Heart left ventricle (tissue), 13 donors: ENCODE results near the gene DDX10.

ENCODE experiments used
- POLR2A ChIP-seq, 2 donors: fragments of 450-650 bp; IDR thresholded peaks; one replicate each; pipeline ENCODE4 v1.6.1; 2017; ENCODE audit warnings: antibody characterized with exemption in 2 of 2, mild to moderate bottlenecking in 2 of 2, moderate library complexity in 2 of 2
- TF ChIP-seq, protein P1 (sequence below), 12 donors: fragments of 200-600 bp; sonication (generic) in 4 of 12; IDR thresholded peaks; one replicate each; pipeline versions ENCODE4 v1.5.0 to v1.8.0; 2018 to 2022; ENCODE audit warnings: antibody characterized with exemption in 12 of 12, mild to moderate bottlenecking in 5 of 12
- donor health status: ischemic (EF 13 %, LVEDD 7.1; RV severe dilation, severe dysfunction).
- donor health status: DM: no; HTN: yes; CAD: no.
- donor health status: DM: no; HTN: no; CAD: no.
- donor health status: ischemic (EF 25% LVEDD 6.9; RV normal size, moderate dysfunction).
- donor health status: ischemic (EF 25% LVEDD 5.7; RV mildly dilated, moderate dysfunction).
- donor health status: ischemic (EF 35%, LVEDD 5.7; RV mildly dilated, moderate dysfunction).
- donor health status: nonischemic (EF 11% LVEDD 7.7; RV severe dilation, severe dysfunction).
- donor health status: DM: yes; HTN: yes; CAD: no.
- donor health status: PGD.
- donor health status: ischemic (EF 29% LVEDD 5.4; RV normal size, mild dysfunction).
- donor health status: nonischemic (EF 23%, LVEDD 6.1; RV moderate dilation, normal function).

DNA sequence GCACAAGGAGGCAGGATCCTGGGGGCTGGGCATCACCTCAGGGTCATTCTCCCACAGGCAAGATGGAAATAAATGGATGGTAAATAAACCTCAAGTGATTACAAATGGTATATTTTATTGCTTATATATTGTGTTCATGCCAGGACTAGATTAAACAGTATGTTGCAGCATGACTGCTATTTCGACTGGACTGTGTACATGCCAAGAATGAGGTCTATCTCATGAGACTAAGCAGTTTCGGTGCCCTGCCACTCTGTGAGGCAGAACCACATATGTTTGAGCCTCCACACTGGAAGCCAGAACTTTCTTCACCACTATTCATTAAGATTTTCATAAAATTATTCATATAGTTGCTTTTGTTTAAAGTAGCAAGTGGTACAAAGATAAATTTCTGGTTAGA, 140.2 kb downstream of the DDX10 start:
- TF ChIP-seq, protein P1, sequence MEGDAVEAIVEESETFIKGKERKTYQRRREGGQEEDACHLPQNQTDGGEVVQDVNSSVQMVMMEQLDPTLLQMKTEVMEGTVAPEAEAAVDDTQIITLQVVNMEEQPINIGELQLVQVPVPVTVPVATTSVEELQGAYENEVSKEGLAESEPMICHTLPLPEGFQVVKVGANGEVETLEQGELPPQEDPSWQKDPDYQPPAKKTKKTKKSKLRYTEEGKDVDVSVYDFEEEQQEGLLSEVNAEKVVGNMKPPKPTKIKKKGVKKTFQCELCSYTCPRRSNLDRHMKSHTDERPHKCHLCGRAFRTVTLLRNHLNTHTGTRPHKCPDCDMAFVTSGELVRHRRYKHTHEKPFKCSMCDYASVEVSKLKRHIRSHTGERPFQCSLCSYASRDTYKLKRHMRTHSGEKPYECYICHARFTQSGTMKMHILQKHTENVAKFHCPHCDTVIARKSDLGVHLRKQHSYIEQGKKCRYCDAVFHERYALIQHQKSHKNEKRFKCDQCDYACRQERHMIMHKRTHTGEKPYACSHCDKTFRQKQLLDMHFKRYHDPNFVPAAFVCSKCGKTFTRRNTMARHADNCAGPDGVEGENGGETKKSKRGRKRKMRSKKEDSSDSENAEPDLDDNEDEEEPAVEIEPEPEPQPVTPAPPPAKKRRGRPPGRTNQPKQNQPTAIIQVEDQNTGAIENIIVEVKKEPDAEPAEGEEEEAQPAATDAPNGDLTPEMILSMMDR (IDR thresholded peaks at IDR 0.05): no peak
- TF ChIP-seq POLR2A (IDR thresholded peaks at IDR 0.05): no peak
